H9 (cell line): ENCODE results near the gene WDR74. TPM values are rescaled to one million over a fixed set of nuclear protein-coding genes. Genes with fewer than 3 reads are reported as not detected.

Source experiments
- DNase-seq: peaks from one replicate; pipeline ENCODE4 v3.0.0-alpha.2; 2017
- H2AFZ ChIP-seq: one replicate; pipeline ENCODE4 v1.6.1; 2013; ENCODE audit warnings: mild to moderate bottlenecking, low read length, control low read depth, moderate library complexity
- H2AK5ac ChIP-seq: 2 replicates; pipeline ENCODE4 v1.6.1; 2013; ENCODE audit warnings: low read length, control low read depth, mixed read lengths; ENCODE audit not compliant: insufficient read length
- H2BK120ac ChIP-seq: one replicate; pipeline ENCODE4 v1.6.1; 2013; ENCODE audit warnings: low read depth, mild to moderate bottlenecking, low read length, control low read depth, inconsistent platforms; ENCODE audit not compliant: poor library complexity, severe bottlenecking
- H2BK12ac ChIP-seq: 2 replicates; pipeline ENCODE4 v1.6.1; 2013; ENCODE audit warnings: low read length, control low read depth, mixed read lengths, low read depth; ENCODE audit not compliant: insufficient read length
- H2BK15ac ChIP-seq: 2 replicates; pipeline ENCODE4 v1.6.1; 2013; ENCODE audit warnings: low read depth, low read length, control low read depth
- H2BK20ac ChIP-seq: one replicate; pipeline ENCODE4 v1.6.1; 2013; ENCODE audit warnings: low read depth, mild to moderate bottlenecking, low read length, control low read depth, inconsistent platforms; ENCODE audit not compliant: poor library complexity, severe bottlenecking
- H2BK5ac ChIP-seq: 2 replicates; pipeline ENCODE4 v1.6.1; 2013; ENCODE audit warnings: low read length, control low read depth, mixed read lengths; ENCODE audit not compliant: insufficient read length
- H3K14ac ChIP-seq: 2 replicates; pipeline ENCODE4 v1.6.1; 2013; ENCODE audit warnings: low read length, control low read depth; ENCODE audit not compliant: insufficient read depth
- H3K18ac ChIP-seq: 2 replicates; pipeline ENCODE4 v1.6.1; 2013; ENCODE audit warnings: low read depth, mild to moderate bottlenecking, mixed read lengths, low read length, control low read depth; ENCODE audit not compliant: insufficient read length
- H3K23ac ChIP-seq: 2 replicates; pipeline ENCODE4 v1.6.1; 2013; ENCODE audit warnings: low read length, control low read depth, mixed read lengths, low read depth; ENCODE audit not compliant: insufficient read length
- H3K23me2 ChIP-seq: 2 replicates; pipeline ENCODE4 v1.6.1; 2013; ENCODE audit warnings: low read depth, mild to moderate bottlenecking, mixed read lengths, low read length, control low read depth; ENCODE audit not compliant: insufficient read length, poor library complexity, severe bottlenecking
- H3K27ac ChIP-seq: 2 replicates; pipeline ENCODE4 v1.5.1; 2013; ENCODE audit warnings: low read length, control low read depth, mixed read lengths, low read depth; ENCODE audit not compliant: insufficient read length
- H3K27me3 ChIP-seq: 2 replicates; pipeline ENCODE4 v1.6.1; 2013; ENCODE audit warnings: low read length, control low read depth, inconsistent platforms; ENCODE audit not compliant: insufficient read depth
- H3K4ac ChIP-seq: 2 replicates; pipeline ENCODE4 v1.6.1; 2013; ENCODE audit warnings: low read depth, mild to moderate bottlenecking, control low read depth, inconsistent platforms, low read length, moderate library complexity
- H3K4me1 ChIP-seq: 2 replicates; pipeline ENCODE4 v1.6.1; 2013; ENCODE audit warnings: low read length, control low read depth, inconsistent platforms; ENCODE audit not compliant: insufficient read depth
- H3K4me2 ChIP-seq: 2 replicates; pipeline ENCODE4 v1.6.1; 2013; ENCODE audit warnings: low read length, control low read depth, mixed read lengths; ENCODE audit not compliant: insufficient read length, insufficient read depth
- H3K56ac ChIP-seq: 2 replicates; pipeline ENCODE4 v1.6.1; 2013; ENCODE audit warnings: low read depth, mild to moderate bottlenecking, mixed read lengths, low read length, control low read depth; ENCODE audit not compliant: insufficient read length
- H3K79me1 ChIP-seq: 2 replicates; pipeline ENCODE4 v1.6.1; 2013; ENCODE audit warnings: low read depth, mild to moderate bottlenecking, moderate library complexity, low read length, control low read depth, inconsistent platforms; ENCODE audit not compliant: insufficient read depth, poor library complexity, severe bottlenecking
- H3K79me2 ChIP-seq: 2 replicates; pipeline ENCODE4 v1.6.1; 2013; ENCODE audit warnings: low read length, control low read depth, inconsistent platforms; ENCODE audit not compliant: insufficient read depth
- H3K9ac ChIP-seq: 2 replicates; pipeline ENCODE4 v1.6.1; 2013; ENCODE audit warnings: low read length, control low read depth, mixed read lengths; ENCODE audit not compliant: insufficient read length; ENCODE audit errors: extremely low read depth
- H3K9me3 ChIP-seq: one replicate; pipeline ENCODE4 v1.6.1; 2013; ENCODE audit warnings: low read depth, low read length, inconsistent platforms; ENCODE audit not compliant: control insufficient read depth
- H3T11ph ChIP-seq: one replicate; pipeline ENCODE4 v1.6.1; 2013; ENCODE audit warnings: mild to moderate bottlenecking, low read length, control low read depth, inconsistent platforms
- H4K20me1 ChIP-seq: one replicate; pipeline ENCODE4 v1.6.1; 2013; ENCODE audit not compliant: control insufficient read depth, insufficient read length, insufficient read depth
- H4K5ac ChIP-seq: 2 replicates; pipeline ENCODE4 v1.6.1; 2013; ENCODE audit warnings: low read depth, mild to moderate bottlenecking, mixed read lengths, low read length, control low read depth; ENCODE audit not compliant: insufficient read length
- H4K8ac ChIP-seq: replicated peaks from 2 replicates; pipeline ENCODE4 v1.6.1; 2013; ENCODE audit warnings: low read length, control low read depth, mixed read lengths, low read depth; ENCODE audit not compliant: insufficient read length
- H4K91ac ChIP-seq: 2 replicates; pipeline ENCODE4 v1.6.1; 2013; ENCODE audit warnings: low read depth, mild to moderate bottlenecking, moderate library complexity, mixed read lengths, low read length, control low read depth; ENCODE audit not compliant: insufficient read length
- H3K27ac Mint-ChIP-seq, 3 experiments: 2 replicates in 2 of 3; 3 replicates in 1 of 3; pipeline ENCODE4 v1.8.0; 2020 to 2021; ENCODE audit warnings: mixed read lengths in 3 of 3, mild to moderate bottlenecking in 1 of 3, moderate library complexity in 1 of 3
- H3K27me3 Mint-ChIP-seq: 2 replicates; pipeline ENCODE4 v1.8.0; 2021; ENCODE audit warnings: low read depth, mild to moderate bottlenecking, moderate library complexity, mixed read lengths
- H3K36me3 Mint-ChIP-seq, 3 experiments: 2 replicates in 2 of 3; 3 replicates in 1 of 3; pipeline ENCODE4 v1.8.0; 2020 to 2021; ENCODE audit warnings: low read depth in 3 of 3, mixed read lengths in 3 of 3; ENCODE audit not compliant: insufficient read depth in 1 of 3
- H3K4me1 Mint-ChIP-seq, 2 experiments: 2 replicates each; pipeline ENCODE4 v1.8.0; 2020; ENCODE audit warnings: mixed read lengths in 2 of 2
- H3K4me3 Mint-ChIP-seq, 2 experiments: 2 replicates in 1 of 2; 3 replicates in 1 of 2; pipeline ENCODE4 v1.8.0; 2020 to 2021; ENCODE audit warnings: mild to moderate bottlenecking in 2 of 2, mixed read lengths in 2 of 2, moderate library complexity in 1 of 2
- H3K9me3 Mint-ChIP-seq, 2 experiments: 2 replicates in 1 of 2; 3 replicates in 1 of 2; pipeline ENCODE4 v1.8.0; 2020; ENCODE audit warnings: mild to moderate bottlenecking in 2 of 2, mixed read lengths in 2 of 2, moderate library complexity in 1 of 2
- WGBS: extraction: QIAGEN DNeasy Blood & Tissue Kit; methylation state at CpG from one replicate; pipeline ENCODE4 v1.1.7; 2013; ENCODE audit warnings: missing lambda C conversion rate, low lambda C conversion rate, mixed read lengths; ENCODE audit not compliant: insufficient read length; ENCODE audit errors: extremely low coverage; 5-methylcytosine and 5-hydroxymethylcytosine counted together
- total RNA-seq: library from RNA; stranded (reverse); gene quantifications from 2 replicates; pipeline ENCODE4 v1.2.1, GENCODE V29; 2021
- TF ChIP-seq, protein P1 (sequence below): fragments of 200-600 bp; sonication (generic); conservative IDR thresholded peaks from 3 replicates; pipeline ENCODE4 v1.8.0; 2021; ENCODE audit warnings: antibody characterized with exemption, mild to moderate bottlenecking

The WDR74 gene
- total RNA-seq, 1 experiment from 2014 or later, result 121 TPM

- Mint-ChIP-seq H3K27me3 (no peaks in the 10 kb centered on the region; the same call in 1 of the 2 replicates), H3K36me3 (peaks cover 43 to 85% (median 63%) of the 10 kb centered on the region in 3 experiments), H3K4me1 (peaks cover 24 to 30% of the 10 kb centered on the region in 2 experiments), H3K4me3 (peak overlapping the region; percentile 89 to 94), H3K27ac (peak overlapping the region in 2 of 3 experiments; percentile 85 to 86; a peak in 5 of 7 replicates), H3K9me3 (no peaks in the 10 kb centered on the region; a peak in 1 of 5 replicates)
- Histone ChIP-seq H2BK15ac (no peak overlapping the region; the same call in 1 of the 2 replicates), H3T11ph (no peak overlapping the region), H3K79me1 (no peaks in the 10 kb centered on the region), H3K56ac (no peak overlapping the region), H3K4me1 (no peaks in the 10 kb centered on the region), H2BK20ac (no peak overlapping the region), H3K9ac (no peak overlapping the region), H4K8ac (no peak overlapping the region), H3K27ac (no peak overlapping the region), H2BK12ac (no peak overlapping the region), H3K4me2 (peak overlapping the region; percentile 74), H2BK5ac (no peak overlapping the region), H4K5ac (no peak overlapping the region), H3K9me3 (no peaks in the 10 kb centered on the region), H4K20me1 (no peaks in the 10 kb centered on the region), H4K91ac (no peak overlapping the region), H2AK5ac (no peak overlapping the region), H3K4ac (no peak overlapping the region), H3K23ac (no peak overlapping the region), H2AFZ (no peak overlapping the region), H3K79me2 (no peaks in the 10 kb centered on the region; the same call in 1 of the 2 replicates), H3K18ac (no peak overlapping the region), H2BK120ac (no peak overlapping the region), H3K14ac (no peak overlapping the region), H3K27me3 (no peaks in the 10 kb centered on the region), H3K23me2 (peaks cover 4% of the 10 kb centered on the region)
- DNase-seq, result peak; percentile 52
- WGBS, result no CpG with 5 or more reads among the region's 11 CpGs
- TF ChIP-seq, protein P1, sequence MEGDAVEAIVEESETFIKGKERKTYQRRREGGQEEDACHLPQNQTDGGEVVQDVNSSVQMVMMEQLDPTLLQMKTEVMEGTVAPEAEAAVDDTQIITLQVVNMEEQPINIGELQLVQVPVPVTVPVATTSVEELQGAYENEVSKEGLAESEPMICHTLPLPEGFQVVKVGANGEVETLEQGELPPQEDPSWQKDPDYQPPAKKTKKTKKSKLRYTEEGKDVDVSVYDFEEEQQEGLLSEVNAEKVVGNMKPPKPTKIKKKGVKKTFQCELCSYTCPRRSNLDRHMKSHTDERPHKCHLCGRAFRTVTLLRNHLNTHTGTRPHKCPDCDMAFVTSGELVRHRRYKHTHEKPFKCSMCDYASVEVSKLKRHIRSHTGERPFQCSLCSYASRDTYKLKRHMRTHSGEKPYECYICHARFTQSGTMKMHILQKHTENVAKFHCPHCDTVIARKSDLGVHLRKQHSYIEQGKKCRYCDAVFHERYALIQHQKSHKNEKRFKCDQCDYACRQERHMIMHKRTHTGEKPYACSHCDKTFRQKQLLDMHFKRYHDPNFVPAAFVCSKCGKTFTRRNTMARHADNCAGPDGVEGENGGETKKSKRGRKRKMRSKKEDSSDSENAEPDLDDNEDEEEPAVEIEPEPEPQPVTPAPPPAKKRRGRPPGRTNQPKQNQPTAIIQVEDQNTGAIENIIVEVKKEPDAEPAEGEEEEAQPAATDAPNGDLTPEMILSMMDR, result no peak
Measured at GRCh38 chr11:62792202-62792575, 47.2 kb downstream of the WDR74 start.
